KBM-7 (cell line): ENCODE results near the gene APOM.

ENCODE experiments used
- DNase-seq: peaks from one replicate; pipeline ENCODE4 v3.0.0-alpha.2; 2015
- in situ Hi-C: fragments of 300-500 bp; cut with MboI; formaldehyde crosslinking; loops from 2 replicates; pipeline ENCODE4 v1.14.3; 2020; ENCODE audit warnings: low sequenced_read_pairs, low pct_unique_long_range_greater_than_20kb, mixed read lengths

The APOM gene

DNA sequence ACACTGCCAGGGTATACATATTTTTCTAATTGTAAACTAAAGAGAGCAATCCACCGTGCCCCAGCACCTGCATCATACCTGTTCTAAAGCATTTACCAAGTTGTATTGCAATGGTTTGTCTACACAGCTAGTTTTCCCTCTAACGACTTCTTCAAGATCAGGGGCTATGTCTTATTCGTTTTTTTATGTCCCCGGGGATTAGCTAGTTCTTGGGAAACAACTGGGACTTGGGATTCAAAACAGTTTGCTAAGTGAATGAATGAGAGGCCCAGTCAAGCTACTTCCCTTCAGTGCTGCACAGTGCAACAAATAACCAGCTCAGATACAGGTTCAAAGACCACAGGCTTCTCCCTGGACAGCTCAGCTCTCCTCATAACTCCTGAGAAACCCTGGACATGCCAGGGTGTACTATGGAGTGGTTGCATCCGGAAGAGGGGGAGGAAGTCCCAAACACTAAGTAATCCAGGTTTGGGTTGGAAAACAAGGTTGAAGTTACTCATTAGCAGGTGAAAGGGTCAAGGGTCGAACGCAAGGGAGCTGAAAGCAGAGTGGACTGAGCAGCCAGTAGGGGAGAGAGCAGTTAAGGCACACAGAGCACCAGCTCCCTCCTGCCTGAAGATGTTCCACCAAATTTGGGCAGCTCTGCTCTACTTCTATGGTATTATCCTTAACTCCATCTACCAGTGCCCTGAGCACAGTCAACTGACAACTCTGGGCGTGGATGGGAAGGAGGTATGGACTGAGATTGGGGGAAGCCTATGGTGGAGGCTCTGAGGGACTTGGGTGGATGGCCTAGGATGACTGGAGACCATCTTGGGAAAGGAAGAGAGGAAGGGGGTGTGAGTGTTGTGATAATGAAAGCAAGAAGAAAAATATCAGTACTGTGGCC lies at the start of gene APOM:
Gene APOM, plus strand, starts transcription at position 546 of the 889 bp plus-strand sequence. Its CDS starts 73 bp downstream, at position 619.
- DNase-seq: no peak
- in situ Hi-C loops: no loop called here

DNA sequence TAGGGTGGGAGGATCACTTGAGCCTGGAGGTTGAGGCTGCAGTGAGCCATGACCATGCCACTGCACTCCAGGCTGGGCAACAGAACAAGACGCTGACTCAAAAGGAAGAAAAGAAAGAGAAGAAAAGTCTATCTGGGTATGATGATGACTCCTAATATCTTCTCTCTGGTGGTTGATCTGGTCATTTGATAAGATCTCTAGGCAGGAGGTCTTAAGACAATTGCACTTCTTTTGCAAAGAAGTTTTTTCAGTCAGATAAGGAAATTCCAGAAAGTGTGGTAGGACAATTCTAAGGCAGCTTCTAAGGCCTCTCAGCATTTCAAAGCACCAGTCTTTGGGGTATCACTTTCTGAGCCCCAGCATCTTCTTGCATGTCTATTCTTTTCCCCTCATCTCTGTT lies 48.4 kb upstream of the APOM start:
- in situ Hi-C loops: no loop called here
- no peak for DNase-seq

DNA sequence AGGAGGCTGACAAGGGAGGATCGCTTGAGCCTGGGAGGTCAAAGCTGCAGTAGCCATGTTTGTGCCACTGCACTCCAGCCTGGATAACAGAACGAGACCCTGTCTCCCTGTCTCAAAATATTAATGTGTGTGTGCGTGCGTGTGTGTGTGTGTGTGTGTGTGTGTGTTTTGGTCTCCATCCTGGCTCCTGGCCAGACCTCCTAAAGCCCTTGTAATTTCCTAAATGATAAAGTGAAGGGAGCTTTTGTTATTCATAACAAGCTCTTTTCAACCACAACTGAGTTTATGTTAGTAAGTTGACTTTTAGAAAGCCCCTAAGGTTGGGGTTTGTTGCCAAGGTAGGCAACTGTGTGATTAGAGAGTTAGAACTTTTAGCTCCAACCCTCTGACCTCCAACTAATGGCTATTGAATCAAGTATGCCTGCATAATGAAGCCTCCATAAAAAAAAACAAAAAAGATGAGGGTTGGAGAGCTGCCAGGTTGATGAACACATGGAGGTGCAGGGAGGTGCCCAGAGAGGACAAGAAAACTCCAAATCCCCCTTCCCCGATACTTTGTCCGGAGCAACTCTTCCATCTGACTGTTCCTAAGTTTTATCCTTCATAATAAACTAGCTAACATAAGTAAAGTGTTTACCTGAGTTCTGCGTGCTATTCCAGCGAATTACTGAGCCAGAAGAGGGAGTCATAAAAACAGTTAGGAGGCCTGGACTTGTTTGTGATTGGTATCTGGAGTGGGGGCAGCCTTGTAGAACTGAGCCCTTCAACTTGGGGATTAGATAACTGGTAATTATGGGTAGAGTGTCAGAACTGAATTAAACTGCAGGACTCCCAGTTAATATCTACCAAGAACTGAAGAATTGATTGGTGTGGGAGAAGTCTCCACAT lies 45.9 kb upstream of the APOM start:
- DNase-seq: no peak
- in situ Hi-C loops: no loop called here

DNA sequence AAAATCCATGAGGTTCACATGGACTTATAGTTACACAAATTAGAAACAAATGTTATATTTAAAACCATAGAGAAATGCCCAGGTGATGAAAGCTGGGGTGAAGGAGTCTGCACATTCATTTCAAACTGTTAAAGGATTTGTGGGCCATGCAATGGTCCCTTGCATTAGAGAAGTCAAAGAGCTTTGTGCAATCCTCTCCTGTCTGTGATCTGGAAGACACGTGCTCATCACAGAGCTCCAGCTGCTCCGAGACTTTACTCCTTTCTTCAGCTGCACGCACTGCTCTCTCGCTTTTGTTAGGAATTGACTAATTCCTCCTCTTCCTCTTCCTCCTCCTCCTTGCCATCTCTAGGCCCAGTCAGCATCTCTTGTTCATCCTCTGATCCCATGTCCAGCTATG lies 44.7 kb upstream of the APOM start:
- DNase-seq: no peak
- in situ Hi-C loops: no loop called here

DNA sequence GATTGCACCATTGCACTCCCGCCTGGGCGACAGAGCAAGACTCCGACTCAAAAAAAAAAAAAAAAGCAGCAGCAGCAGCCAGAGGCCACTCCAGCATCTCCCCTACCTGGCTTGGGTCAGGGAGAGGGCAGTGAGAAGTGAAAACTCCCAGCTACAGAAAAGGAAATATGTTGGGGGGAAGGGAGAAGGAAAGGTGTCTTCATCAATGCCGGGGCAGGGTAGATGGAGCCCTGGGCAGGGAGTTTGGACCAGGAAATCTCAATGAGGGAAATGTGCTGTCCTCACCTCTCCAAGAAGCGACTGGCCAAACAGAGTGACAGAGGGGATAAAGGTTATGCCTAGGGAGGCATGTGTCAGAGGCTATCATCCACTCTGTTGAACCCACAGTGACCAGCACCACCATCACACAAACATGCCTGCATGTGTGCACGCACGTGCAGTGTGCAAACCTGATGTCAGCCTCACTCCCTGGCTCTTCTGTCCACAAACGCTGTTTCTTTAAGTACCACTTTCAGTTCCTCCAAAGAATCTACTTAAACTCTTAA lies 41.5 kb upstream of the APOM start:
- DNase-seq: no peak
- in situ Hi-C loops: no loop called here

DNA sequence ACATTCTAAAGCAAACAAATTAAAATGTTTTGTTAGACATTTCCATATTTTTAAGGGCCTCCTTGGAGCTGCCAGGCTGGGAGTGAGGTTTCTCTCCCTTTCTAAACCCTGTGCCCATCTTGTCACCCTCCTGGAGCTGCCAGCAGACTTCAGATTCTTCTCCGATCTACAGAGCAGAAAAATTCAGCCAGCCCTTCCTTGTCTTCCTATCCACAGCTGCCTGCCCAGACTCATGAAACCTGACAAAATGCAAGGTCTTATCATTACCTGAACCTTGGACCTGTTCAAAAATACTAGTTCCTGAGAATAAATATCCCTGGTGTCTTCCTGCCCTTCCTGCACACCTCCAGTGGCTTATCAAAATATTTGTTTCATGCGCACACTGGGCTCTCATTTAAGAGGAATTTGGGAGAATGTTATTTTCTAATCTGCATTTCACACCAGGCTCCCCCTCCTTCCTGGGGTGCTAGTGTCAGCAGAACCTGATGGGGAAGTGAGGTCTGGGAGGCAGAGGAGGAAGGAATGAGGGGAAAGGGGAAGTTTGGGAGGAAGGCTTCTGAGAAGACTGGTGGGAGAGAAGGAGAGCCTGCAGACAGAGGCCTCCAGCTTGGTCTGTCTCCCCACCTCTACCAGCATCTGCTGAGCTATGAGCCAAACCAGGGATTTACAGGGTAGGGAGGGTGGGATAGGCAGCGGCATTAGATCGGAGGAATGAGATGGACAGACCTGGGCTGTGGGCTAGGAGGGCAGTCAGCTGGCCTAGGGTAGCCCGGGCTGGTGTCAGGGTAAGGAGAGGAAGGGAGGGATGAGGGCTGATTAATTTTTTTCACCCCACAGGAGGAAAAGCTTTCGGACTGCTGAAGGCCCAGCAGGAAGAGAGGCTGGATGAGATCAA lies 40.8 kb upstream of the APOM start, which contains the start of gene AIF1:
Gene AIF1, plus strand, starts transcription at position 551 of the 895 bp plus-strand sequence. Its CDS starts 96 bp downstream, at position 647.
- peak; percentile 82 for DNase-seq
- in situ Hi-C loops: no loop called here

DNA sequence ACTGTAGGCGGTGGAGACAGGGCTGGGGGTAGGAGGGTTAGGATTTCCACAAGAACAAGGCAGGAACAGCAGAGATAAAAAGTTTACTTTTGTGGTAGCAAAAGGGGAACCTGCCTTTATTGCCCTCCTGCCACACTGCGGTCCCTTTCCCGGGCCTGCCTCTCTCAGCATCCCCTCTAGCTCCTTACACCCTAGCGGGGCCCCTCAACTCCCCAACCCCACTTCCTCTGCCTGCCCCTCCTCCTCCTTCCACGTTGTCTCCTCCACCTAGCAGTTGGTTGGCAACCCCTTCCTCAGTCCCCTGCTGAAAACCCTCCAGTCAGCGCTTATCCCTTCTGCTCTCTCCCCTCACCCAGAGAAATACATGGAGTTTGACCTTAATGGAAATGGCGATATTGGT lies 39.9 kb upstream of the APOM start:
- peak; percentile 95 for DNase-seq

DNA sequence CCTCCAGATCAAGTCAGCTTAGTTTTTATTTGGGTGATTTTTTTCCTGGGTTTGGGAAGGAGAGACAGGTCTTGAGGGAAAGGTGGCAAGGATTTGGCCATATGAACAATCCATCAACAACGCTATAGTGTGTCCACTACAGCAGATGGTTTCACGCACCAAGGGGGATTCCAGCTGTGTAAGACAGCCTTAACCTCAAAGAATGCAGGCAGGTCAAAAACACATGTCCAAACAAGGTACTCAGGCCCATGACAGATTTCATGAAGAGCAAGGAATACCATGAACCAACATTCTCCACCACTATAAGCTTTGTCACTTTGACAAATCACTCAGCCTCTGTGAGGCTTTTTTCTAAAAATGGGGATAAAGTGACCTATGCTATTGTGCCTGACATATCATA lies 38.7 kb upstream of the APOM start:
- in situ Hi-C loops: no loop called here
- no peak for DNase-seq

More for the DNA sequence above, 39.9 kb upstream of the APOM start:
- in situ Hi-C loops: no loop called here

DNA sequence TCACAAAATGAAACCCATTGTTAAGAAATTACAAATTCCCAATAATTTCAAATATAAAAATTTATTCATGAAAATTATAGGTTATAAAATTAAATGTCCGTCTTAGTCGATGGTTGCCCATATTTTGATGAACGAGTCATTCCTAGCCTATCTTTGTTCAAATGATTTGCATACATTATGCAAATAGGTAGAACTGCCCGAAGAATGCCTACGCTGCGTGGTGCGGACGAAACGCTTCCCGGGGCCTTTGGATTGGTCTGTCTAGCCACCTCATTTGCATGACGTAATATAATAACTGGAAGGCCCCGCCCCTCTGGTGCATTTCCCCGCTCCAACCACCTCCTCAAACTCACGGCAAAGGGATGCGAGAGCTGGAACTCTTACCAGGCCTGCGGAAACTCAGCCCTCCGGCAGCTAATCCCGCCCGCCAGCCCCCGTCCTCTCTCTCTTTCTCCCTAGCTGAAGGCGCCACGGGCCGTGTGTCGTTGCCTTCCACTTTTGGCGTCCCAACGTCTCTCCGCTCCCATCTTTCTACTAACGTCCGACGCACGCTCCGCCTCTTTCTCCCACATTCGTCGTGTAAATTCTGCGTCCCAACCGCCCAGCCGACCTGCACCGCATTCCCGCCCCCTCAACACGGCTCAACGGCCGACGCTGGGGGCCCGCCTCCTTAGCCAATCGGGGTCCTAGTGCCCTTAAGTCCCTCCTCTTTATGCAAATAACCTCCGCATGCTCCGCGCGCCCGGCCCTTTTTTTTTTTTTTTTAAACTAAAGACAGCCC lies 35.7 kb upstream of the APOM start:
- DNase-seq: peak; percentile 100
- in situ Hi-C loops: no loop called here

DNA sequence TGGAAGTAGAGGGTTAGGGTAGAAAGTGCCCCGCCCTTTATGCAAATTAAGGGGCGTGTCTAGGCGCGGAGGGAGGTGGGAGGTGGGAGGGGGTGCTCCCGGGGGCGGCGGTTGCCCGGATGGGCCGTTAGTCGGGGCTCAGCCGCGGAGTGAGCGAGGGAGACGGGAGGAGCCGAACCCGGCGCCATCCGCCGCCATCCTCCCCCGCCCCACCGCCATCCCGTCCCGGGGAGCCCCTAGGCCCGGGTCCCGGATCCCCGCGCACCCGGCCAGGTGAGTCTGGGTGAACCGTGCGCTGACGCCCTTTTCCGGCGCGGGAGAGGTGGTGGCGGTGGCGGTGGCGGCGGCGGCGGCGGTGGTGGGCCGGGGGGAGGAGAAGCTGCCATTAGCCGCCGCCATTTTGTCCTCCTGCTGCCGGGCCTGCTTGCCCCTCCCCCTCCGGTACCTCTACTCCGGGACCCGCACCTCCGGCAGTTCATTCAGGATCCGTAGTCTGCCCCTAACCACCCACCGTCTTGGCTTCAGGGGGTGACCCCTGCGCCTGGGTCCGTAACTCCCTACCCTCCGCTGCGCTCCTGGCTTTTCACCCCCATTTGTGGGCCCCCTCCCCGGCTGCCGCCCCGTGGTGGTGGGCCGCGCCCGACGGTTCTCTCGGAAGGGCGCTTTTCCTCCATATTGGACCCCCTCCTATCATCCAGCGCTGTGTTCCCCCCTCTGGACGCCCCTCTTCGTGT lies 34.9 kb upstream of the APOM start, which contains the start of gene PRRC2A:
Gene PRRC2A, plus strand, starts transcription at position 130 of the 734 bp plus-strand sequence. CDS start 2,075 bp downstream, outside the sequence.
- DNase-seq: peak; percentile 66
- in situ Hi-C loops: no loop called here

DNA sequence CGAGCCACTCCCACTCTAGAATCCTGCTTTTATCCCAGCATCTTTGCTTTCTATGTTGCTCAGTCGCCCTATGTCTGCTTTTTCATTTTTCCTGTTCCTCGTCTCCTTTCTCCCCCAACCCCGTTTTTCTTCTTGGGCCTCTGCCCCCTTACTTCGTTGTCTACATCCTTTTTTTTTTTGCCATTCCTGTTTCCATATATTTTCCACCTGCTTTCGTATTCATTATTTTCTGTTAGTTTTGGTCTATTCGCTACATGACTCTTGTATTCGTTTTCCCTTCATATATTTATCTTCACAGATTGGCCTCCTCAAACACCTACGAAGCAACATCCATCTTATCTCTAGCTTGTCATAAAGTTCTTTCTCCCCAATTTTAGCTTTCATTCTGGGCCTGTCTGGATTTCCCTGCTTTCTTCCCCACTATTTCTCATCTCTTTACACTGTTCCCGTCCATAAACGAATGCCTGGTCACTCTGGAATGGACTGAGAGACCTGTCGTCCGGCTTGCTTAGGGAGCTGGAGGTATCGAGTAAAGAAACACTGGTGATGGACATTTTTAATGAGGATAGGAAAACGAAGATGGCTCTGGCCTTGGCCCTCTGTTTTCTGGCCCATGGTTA lies 34.3 kb upstream of the APOM start:
- DNase-seq: no peak
- in situ Hi-C loops: no loop called here

DNA sequence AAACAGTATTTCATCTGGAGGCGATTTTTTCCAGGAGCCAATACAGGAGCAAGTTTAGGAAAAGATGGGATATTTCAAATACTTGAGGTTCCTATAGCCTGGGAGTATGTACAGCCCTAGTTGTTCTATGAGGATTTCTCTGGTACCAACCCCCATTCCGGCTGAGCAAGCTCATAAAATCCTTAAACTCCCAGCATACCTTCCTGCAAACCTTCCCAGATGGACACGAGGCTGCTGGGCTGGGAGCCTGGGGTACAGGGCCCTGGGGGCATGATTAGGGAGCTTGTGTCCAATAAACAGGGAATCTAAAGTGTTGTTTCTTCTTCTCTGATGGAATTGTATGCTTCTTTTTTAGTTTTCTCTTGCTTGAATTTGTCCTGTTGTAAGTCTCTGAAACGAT lies 33.7 kb upstream of the APOM start:
- no peak for DNase-seq

DNA sequence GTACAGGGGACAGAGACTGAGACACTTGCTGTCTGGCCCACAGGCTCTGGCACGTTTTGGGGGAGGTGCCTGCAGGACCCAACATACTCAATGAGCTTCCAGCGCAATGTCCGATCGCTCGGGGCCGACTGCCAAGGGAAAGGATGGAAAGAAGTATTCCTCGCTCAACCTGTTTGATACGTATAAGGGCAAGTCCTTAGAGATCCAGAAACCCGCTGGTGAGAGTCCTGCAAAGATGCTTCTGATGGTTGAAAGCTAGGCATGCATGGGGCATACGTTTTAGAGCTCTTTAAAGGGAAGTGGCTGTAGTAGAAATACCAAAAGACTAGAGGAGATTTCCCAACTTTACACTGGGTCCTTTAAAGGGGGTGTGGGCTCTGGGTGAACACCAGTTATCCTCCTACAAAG lies 33.0 kb upstream of the APOM start:
- no peak for DNase-seq
- in situ Hi-C loops: no loop called here

More for the DNA sequence above, 33.7 kb upstream of the APOM start:
- in situ Hi-C loops: no loop called here

DNA sequence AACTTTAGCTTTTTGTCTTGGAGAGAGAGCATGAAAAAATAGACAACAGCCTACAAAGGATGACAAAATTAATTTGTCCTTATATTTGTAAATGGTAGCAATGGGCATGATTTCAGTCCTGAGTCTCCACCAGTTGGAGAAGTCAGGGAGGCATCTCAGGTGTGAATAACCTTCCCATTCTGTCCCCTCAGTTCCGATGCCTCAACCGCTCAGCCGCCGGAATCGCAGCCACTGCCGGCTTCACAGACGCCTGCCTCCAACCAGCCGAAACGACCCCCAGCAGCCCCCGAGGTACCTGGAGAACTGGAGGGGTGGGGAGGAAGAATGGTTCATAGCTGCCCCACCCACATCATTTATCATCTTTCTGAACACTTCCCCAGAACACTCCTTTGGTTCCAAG lies 31.6 kb upstream of the APOM start:
- in situ Hi-C loops: no loop called here
- DNase-seq: no peak

DNA sequence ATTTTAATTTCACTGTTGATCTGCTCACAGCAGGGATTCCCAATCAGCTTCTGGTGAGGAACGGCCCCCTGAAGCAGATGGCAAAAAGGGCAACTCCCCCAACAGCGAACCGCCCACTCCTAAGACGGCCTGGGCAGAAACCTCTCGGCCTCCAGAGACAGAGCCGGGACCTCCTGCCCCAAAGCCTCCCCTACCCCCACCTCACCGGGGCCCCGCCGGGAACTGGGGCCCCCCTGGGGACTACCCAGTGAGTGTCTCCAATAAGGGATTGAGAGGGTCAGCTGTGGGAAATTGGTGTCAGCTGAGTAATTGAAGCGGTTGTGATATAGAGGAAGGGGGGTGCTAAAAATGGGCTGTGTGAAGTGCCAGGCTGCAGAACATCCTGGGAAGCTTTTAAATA lies 28.7 kb upstream of the APOM start:
- no peak for DNase-seq
- in situ Hi-C loops: no loop called here

DNA sequence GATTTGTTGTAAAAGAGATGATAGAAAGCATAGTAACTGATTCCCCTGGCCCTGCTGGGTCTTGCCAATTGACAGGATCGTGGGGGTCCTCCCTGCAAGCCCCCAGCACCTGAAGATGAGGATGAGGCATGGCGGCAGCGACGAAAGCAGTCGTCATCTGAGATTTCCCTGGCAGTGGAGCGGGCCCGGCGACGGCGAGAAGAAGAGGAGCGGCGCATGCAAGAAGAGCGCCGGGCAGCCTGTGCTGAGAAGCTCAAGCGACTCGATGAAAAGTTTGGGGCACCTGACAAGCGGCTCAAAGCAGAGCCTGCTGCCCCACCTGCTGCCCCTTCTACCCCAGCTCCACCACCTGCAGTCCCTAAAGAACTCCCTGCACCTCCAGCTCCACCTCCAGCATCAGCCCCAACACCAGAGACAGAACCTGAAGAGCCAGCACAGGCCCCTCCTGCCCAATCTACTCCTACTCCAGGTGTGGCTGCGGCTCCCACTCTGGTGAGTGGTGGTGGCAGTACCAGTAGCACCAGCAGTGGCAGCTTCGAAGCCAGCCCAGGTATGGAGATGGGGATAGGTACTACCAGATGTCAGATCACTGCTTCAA lies 27.9 kb upstream of the APOM start:
- DNase-seq: no peak
- in situ Hi-C loops: no loop called here
